Fibroblast of skin of scalp (primary cell): Measurements from ENCODE around the gene CCNL2.

ENCODE experiments used
- DNase-seq: peaks from one replicate; pipeline ENCODE4 v3.0.0-alpha.2; 2013

CCNL2 gene

GRCh38 chr1:1355416-1355815 is 43.7 kb downstream of the CCNL2 start:
- no peak for DNase-seq

DNA sequence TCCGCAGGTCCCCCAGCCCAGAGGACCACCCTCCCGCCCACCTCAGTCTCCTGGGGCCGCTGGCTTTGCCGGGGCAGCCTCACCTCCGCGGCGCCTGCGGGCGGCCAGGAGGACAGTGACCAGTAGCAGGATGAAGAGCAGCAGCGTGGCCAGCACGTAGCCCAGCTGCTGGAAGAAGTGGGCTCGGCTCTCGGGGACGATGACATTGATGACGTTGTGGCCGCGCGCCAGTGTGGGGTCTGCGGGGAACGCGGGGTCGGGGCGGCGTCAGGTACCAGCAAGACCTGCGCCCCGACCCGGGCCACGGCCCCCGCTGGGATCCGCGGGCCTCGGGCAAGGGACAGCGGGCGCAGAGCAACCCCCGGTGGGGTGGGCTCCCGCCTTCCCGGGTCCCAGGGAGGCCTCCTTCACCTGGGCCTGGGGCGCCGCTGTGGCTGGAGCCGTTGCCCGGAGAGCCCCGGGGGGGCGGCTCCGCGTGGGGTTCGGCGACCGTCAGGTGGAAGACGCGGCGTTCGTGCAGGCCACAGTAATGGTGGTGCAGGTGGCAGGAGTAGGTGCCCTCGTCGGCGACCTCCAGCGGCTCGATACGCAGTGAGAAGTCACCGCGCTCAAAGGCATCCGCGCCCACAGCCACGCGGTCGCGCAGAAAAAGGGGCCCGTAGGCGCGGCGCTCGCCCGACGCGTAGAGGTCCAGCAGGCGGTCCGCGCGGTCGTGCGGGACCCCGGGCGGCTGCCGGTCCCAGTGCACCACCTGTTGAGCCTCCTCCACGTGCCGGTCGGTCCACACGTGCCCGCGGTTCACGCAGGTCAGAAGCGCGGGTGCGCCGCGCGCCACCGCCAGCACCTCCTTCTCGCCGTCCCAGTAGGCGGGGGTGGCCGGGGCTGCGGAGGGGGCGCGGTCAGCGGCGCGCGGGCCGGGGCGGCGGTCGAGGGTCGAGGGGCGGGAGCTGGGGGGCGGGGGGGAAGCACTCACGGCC is 44.6 kb downstream of the CCNL2 start:
- no peak for DNase-seq

- no peak for DNase-seq
Measured at GRCh38 chr1:1353389-1354151, 45.6 kb downstream of the CCNL2 start.

GRCh38 chr1:1352786-1353388 is 46.2 kb downstream of the CCNL2 start:
- DNase-seq, result no peak

DNA sequence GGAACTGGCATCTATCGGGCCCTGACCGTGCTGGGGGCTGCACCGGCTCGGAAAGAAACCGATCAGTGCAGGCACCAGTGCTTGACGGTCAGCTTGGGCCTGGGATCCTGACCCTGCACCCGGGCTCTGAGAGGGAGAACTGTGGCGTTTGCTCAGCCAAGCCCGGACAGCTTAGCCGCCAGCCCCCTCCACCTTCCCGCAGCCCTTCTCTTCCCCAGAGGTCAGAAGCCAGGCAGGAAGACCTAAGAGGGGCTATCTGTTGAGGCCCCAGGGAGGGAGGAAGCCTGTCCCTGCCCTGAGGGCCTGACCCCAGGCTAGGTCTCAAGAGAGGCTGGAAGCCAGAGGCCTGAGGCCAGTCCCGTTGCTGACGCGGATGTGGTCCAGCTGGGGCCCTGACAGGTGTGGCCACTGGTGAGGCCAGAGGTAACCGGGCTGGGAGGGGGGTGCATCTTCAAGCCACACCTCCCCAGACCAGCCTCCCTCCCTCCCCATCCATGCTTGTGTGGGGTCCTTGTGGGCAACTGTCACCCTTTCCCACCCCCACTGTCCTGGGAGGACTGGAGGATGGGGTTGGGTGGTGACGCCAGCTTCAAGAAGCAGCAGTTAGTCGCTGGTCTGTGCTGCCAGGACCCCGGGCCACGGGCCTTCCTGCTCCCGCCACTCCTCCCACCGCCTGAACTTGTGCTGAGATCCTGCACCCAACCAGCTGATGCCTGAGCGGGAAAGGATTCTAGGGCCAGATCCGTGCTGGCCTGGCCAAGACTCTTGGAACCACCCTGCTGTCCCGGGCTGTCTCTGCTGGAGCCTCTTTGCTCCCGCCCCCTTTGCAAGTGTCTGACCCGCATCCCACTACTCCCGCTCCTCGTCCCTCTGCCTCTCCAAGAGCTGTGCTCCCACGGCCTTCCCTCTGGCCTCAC is 47.4 kb downstream of the CCNL2 start:
- peak; percentile 41 for DNase-seq

DNA sequence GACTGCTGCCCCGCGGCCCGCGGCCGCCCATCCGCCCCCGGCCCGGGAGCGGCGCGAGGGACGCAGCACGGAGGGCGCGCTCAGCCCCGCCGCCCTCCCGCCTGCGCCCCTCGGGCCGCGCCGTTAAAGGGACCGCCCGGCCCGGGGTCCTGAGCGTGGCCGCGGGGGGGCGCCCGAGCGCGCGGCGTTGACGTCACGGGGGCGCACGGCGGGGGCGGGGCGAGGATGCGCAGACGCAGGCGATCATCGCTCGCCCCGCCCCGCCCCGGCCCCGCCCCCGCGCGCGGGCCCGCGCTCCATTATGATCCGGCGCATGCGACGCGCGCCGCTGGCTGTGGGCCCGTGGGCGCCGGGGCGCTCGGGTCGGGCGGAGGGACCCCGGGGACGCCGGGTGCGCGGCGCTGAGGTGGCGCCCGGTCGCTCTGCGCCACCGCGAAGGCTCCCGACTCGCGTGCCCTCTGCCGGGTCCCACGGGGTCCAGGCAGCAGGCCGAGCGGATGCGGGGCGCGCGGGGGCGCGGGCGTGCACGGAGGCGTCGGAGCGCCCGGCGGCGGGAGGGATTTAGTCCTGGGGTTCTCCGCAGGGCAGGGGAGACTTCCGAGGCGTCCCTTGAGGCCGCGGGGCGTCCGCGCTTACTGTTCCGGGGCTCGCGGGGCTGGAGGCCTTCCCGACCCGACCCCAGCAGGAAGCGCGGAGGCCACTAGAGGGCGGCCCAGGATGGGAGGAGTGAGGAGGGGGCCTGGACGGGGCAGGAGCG is 49.7 kb downstream of the CCNL2 start, which contains the start of gene DVL1:
TSS of gene DVL1 (minus strand) at position 163 of the 757 bp plus-strand sequence. CDS start 353 bp downstream, outside the sequence.
- peak; percentile 79 for DNase-seq

DNA sequence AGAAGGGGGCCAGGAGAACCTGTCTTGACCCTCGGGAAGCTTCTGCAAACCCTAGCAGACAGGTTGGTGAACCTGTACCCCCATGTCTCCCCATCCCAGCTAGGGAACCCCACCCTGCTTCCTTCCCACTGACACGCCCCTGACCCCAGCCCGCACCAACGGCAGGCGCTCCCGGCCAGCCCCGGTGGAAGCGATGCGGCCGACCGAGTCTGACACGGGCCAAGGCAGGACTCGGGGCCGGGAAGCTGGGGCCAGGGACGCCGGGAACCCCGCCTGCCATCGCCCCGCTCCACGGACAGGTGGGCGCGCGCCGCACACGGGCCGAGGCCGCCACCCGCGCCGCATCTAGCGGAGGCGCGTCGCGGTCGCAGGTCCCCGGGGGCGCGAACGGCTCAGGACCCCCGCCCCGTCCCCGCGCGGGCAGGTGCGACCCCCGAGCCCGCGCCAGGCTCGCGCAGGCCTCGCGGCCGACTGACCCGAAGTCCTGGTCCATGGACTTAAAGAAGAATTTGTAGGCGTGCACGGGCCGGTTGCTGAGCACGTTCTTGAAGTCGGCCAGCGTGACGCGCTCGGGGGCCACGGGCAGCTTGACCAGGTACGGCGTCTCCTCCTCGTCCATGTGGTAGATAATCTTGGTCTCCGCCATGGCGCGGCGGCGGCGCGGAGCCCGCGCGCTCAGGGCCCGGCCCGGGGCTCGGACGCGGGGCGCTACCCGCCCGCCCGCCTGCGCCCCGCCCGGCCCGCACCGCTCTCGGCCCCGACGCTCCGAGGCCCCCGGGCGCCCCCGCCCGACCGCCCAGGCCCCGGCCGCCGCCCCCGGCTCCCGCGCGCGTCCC is 50.5 kb downstream of the CCNL2 start:
- no peak for DNase-seq

- no peak for DNase-seq
Measured at GRCh38 chr1:1347663-1348419, 51.3 kb downstream of the CCNL2 start.

GRCh38 chr1:1347026-1347595 is 52.0 kb downstream of the CCNL2 start:
- DNase-seq, result no peak

GRCh38 chr1:1346501-1346890 is 52.6 kb downstream of the CCNL2 start:
- no peak for DNase-seq

DNA sequence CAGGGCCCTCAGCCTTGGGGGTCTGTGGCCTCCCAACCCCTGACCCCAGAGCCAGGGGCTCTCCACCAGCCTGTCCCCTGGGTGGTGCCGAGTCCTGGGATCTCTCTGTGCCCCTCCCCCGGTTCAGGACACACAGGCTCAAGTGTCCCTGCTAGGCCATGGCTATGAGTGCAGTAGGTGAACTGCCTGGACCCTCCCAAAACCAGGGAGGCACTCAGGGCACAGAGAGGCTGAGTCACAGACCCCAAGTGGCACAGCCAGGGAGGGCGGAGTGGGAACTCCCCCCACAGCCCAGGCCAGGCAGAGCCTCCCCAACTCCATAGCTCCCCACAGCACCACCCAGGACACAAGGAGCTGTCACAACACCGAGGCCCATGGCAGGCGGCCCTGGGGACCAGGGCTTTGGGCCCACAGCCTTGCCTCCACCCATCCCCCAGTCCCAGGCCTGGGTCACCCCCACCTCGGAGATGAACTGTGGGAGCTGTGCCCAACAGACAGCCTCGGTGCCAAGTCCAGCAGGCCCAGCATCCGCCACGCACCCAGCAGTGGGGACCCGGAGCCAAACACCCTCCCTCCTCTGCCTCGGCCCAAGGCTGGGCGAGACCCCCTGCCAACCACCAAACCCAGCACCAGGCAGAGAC is 53.2 kb downstream of the CCNL2 start:
- DNase-seq, result no peak

DNA sequence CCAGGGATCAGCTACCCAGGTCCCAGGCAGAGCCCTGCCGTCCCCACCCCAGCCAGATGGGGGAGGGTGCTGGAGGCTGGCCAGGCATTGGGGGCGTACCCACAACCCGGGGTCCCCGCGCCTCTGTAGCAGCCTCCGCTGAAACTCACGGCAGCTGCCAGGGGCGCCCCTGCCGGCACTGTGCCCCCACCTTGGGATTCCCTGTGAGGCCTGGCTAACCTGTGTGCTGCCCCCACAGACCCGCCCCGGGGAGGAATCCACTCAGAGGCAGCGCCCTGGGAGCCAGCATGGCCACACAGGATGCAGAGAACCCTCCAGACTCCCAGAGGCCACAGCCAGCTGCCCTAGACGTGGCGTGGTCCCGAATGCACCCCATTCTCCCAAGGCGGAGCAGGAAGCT is 53.8 kb downstream of the CCNL2 start:
- no peak for DNase-seq

DNA sequence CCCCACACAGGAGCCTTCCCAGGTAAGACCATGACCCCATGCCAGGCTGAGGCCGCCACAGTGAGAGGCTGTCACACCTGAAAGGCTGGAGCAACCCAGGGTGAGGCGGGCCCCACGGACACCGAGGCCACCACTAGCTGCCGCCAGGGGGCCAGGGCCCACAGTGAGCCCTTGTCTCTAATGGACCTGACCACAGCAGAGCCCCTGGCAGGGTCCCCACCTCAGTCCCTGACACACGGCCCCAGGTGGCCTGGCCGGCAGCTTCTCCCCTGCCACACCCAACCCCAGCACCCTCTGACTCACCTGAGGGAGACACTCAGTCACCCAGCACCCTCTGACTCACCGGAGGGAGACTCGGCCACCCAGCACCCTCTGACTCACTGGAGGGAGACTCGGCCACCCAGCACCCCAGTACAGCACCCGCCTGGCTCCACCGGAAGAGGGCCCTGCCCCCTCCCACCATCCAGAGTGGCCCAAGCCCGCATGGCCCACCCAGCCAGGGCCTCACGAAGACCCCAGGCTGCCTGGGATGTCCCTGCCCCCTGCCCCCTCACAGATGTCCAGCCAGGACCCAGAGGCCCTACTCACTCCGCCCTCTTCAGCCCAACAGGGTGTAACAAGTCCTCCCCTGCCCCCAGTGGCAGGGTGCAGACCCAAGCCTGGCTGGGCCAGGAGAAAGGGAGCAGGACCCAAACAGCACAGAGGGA is 54.3 kb downstream of the CCNL2 start:
- DNase-seq, result peak; percentile 58

DNA sequence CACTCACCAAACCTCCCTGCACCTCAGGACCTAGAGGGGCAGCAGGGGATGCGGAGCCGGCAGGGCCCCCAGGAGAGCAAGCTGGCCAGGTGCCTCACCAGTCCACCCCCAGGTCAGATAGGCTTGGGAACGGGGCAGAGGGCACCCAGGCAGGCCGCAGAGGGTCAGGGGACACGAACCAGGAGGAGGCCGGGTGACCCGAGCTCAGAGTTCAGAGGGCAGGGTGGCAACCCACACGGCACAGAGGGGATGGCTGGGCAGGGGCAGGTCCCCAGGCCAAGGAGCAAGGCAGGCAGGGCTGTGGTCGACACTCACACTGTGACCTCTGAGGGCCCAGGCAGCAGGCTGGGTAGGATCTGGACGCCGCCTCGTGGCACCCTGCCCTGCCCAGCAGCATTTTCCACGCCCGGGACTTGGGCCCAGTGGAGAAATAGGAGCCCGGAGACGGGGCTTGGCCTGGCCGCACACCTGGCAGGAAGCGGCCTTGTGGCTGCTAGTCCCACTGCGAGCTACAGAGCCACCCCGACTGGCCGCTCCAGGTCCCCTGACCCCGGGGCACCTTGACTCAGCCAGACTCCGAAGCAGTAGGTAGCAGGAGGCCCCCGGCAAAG is 55.2 kb downstream of the CCNL2 start:
- DNase-seq, result no peak

GRCh38 chr1:1342584-1343115 is 56.5 kb downstream of the CCNL2 start:
- DNase-seq, result no peak

DNA sequence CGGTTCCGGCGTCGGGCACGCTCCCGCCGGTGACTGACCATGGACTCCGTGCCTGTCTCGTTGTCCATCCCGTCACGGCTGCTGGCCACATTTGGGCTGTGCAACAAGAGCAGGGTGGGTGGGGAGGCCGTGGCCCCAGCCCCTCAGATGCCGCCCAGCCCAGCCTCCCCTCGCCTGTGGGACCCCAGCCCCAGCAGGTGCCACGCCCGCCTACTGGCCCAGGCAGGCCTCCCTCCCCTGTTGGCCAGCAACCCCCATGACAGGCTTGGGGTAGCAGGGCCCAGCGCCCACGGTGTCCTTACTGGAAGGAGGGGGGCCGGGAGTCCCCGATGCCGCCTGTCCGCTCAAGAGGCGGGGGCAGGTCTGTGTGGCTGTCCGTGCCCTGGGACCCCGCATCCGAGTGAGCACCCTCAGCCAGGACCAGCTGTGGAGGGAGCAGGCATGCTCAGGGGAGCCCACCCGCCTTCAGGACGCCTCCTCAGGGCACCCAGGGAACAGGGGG is 57.0 kb downstream of the CCNL2 start:
- no peak for DNase-seq

DNA sequence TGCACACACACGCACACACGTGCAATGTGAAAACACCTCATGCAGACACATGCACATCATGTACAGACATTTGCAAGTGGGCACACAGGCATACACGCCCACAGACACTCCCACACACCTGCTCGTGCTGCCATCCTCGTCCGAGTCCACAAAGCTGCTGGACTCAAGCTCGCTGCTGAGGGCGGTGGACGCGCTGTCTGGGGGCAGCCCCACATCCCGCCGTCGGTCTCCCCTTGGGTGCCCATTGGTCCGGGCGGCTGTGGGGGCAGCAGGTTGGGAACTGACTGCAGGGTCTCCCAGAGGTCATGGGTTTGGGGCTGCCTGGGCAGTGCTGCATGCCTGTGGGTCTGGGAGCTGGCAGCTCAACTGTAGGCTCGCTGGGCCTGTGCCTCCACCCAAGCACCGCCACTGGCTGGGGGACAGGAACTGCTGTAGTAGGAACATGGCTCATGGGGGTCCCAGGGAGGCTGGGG is 57.5 kb downstream of the CCNL2 start:
- no peak for DNase-seq
